ENCODE data around the gene PARN.
A peak's percentile ranks its signal among the peaks of the same experiment; 100 is the strongest.

PARN gene

GRCh38 chr16:14495213-14496046 lies 134.6 kb downstream of the PARN start:
- no peak for DNase-seq

DNA sequence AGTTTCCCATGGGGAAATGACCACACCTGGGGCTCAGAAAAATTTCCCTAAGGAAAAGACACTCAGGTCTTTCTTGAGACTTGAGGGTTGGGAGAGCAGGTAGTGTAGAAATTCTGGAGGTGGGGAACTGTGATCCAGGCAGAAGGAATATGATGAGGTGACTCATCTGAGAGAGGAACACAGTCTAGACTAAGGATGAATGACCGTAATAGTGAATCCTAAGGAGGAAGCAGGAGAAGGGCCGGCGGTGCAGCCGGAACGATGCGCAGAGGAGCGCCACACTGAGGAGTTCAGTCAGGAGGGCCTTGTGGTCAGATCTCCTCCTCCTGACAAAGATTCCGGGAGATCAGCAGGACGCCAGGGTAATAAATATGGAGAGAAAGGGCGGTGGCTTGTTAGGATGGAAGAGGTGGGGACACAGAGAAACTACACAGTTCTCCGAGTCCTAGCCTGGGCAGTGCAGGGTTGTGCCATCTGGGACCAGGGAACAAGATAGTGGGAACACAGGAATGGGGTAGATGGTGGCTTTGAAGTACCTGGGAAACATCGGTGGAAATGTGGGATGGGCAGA lies 135.6 kb downstream of the PARN start:
- no peak for DNase-seq

DNA sequence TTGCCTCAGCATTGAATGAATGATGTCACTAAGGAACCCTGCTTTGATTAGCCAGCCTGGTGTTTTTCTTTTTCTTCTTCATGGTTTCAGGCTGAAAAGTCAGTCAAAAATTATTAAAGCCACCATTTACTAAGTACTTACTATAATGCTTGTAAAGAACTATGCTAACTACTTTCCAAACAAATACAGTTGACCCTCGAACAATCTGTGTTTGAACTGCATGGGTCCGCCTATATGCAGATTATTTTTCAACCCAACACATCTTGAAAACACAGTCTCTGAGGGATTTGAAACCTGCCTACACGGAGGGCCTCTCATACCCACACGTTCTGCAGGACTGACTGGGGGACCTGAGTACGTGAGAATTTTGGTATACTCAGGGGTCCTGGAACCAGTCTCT lies 136.3 kb downstream of the PARN start:
- DNase-seq, result no peak

- DNase-seq, result no peak
Observed at GRCh38 chr16:14492614-14493013, 137.4 kb downstream of the PARN start.

GRCh38 chr16:14491861-14492529 lies 138.1 kb downstream of the PARN start:
- DNase-seq, result no peak

DNA sequence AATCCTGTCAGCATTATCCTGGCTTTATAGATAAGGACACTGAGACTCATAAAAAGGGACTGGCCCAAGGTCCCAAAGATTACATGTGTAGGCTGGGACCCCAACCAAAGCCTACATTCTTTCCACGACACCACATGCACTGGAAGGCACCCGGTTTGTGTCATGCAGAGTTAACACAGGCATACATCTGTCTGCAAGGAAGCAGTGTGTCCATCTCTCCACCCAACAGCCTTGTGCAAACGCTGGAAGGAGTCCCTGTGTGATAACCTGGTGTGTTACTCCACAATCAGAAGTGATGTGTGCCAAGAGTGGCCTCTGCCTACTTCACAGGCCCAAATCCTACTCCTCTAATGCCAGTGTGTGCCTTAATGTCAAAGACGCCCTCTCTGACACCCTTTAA lies 139.8 kb downstream of the PARN start:
- DNase-seq, result no peak

DNA sequence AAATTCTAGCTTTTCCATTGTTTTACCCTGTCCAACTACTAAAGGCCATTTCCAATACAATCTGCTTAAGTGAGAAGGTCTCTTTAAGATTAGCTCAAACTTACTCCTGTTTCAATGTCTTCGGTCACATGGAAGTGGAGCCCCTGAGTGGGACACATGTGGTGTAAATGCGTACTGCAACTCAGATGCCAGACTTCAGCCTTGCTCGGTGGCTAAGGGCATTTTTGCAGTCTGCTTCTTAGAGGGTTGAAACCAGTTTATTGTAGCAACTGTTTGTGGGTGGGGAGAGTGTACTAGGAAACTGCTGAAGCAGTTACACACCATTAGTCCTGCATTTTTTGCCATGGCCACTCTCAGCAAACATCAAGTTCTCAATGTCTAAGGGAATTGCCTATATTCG lies 140.6 kb downstream of the PARN start:
- peak; percentile 70 for DNase-seq

DNA sequence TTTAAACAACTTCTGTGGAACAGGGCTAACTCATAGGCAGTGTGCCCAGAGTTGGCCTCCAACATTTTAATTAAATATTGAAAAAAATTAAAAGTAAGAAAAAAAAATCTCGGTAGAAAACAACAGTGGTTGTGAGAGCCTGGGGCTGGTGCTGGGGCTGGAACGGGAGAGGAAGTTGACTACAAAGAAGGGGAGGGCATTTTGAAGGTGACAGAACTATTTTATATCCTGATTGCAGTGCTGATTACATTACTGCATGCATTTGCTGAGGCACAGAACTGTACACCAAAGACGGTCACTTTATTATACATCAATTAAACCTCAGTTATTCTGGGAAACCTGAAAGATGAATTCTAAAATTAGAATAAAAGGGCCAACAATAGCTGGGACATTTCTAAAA lies 142.5 kb downstream of the PARN start:
- DNase-seq, result no peak

- peak; percentile 92 for DNase-seq
Observed at GRCh38 chr16:14486520-14487303, 143.3 kb downstream of the PARN start.

GRCh38 chr16:14485811-14486519 lies 144.1 kb downstream of the PARN start:
- peak; percentile 44 for DNase-seq

DNA sequence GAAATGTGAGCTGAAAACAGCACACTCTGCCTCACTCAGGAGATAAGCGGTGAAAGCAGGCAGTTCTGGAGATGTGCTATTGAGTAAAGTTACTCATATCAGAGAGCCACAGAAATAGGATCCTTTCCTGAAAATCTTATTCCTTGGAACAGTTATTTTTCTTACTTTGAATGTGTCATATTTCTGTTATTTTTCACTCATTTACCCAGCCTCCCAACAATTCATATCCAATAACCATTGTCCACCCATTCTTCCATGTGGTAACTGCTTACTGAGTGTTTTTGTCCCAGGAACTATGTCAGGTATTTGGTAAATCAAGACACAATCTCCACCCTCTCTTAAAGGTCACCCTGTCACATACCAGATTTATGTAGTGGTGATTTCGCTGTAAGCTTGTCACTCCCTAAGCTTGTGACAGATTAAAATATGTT lies 144.9 kb downstream of the PARN start:
- DNase-seq, result peak; percentile 8

DNA sequence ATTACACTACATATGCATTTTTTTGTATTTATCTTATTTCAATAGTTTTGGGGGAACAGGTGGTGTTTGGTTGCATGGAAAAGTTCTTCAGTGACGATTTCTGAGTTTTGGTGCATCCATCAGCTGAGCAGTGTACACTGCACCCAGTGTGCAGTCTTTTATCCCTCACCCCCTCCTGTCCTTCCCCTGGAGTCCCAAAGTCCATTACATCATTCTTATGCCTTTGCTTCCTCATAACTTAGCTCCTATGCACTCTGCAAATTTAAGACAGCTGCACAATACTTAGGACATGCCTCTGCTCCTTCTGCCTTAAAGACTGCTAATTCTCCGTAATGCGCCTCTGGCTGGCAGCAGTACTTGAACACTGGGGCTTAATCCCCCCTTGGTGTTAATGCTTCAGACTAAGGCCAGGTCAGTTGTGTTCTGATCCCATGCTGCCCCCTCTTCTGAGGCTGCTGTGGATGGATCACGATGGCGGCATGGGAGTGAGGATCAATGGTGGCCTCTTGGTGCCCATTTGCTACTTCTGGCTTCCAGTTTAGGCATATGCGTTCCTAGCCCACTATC lies 146.2 kb downstream of the PARN start:
- peak; percentile 93 for DNase-seq

DNA sequence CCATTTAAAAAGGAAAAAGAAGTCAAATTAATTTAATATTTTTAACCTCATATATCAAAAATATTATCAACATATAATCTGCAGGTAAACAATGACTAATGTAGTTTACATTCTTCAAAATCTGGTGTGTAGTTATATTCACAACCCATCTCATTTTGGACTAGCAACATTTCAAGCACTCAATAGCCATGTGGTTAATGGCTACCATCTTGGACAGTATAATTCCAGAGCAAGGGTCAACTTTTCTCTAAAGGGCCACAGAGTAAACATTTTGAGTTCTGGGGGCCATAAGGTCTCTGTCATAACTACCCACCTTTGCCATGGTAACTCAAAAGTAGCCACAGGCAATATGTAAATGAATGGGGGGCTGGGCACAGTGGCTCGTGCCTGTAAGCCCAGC lies 153.9 kb downstream of the PARN start:
- no peak for DNase-seq

GRCh38 chr16:14475370-14476139 lies 154.5 kb downstream of the PARN start:
- DNase-seq, result no peak

DNA sequence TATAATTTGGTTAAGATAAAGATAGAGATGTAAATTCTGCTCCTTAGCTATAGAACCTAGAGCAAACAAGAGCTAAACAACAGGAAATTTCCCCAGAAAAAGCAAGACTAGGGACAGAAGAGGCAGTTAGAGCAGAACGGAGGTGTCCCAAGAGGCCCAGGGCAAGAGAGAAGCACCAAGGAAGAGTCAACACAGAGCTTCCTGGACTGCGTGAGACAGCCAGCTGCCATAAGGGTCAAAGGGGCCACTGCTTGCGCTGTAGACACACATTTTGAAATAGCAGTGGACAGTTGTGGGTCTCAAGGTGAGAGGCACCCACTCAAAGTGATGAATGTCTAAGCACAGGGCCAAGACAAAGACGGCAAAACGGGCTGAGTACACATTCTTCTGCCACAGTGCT lies 156.6 kb downstream of the PARN start:
- DNase-seq, result no peak

- no peak for DNase-seq
Observed at GRCh38 chr16:14472357-14472756, 157.7 kb downstream of the PARN start.

GRCh38 chr16:14470788-14471187 lies 159.3 kb downstream of the PARN start:
- DNase-seq, result no peak

DNA sequence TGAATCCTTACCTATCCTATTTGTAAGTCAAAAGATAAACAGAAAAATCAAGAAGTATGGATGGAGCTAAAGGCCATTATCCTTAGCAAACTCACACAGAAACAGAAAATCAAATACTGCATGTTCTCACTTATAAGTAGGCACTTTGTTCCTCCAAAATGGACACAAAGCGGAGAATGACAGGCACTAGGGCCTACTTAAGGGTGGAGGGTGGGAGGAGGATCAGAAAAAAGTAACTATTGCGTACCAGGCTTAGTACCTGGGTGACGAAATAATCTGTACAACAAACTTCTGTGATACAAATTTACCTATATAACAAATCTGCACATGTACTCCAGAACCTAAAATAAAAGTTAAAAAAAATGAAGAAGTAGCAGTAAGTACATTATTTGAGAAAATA lies 164.3 kb downstream of the PARN start:
- DNase-seq, result no peak

- DNase-seq, result no peak
Observed at GRCh38 chr16:14464796-14465195, 165.3 kb downstream of the PARN start.

- no peak for DNase-seq
Observed at GRCh38 chr16:14464192-14464591, 165.9 kb downstream of the PARN start.

- no peak for DNase-seq
Observed at GRCh38 chr16:14462811-14463210, 167.2 kb downstream of the PARN start.

All from NCI-H82 (cell line).